T-cell (primary cell): Measurements from ENCODE around the gene PCBP2. TPM values are rescaled to one million over a fixed set of nuclear protein-coding genes. Genes with fewer than 3 reads are reported as not detected.

Experiments
- ATAC-seq, 4 experiments: fragments of 200-7000 bp in 3 of 4; fragments of 150-1000 bp in 1 of 4; cut with Tn5 transposase; replicated peaks in 1 of 4; 1 replicate in 3 of 4; 2 replicates in 1 of 4; pipeline ENCODE4 v1.10.0; 2021; ENCODE audit warnings: moderate library complexity in 3 of 4, mild to moderate bottlenecking in 2 of 4, moderate number of reproducible peaks in 1 of 4
- CTCF ChIA-PET, 2 donors: fragments of 300-600 bp; sonication (Branson Sonifier 250); formaldehyde crosslinking; loops; one replicate each; lab custom pipeline; 2022; ENCODE audit warnings: antibody characterized with exemption in 2 of 2; lab: Charles Lee
- POLR2A ChIA-PET, 2 donors: fragments of 300-600 bp; sonication (Branson Sonifier 250); formaldehyde crosslinking; loops; one replicate each; lab custom pipeline; 2022; ENCODE audit warnings: antibody characterized with exemption in 2 of 2; lab: Charles Lee
- DNase-seq, 35 experiments: peaks; one replicate each; pipeline versions ENCODE4 v3.0.0 to v3.0.0-alpha.2; 2013 to 2023
- H3K27ac ChIP-seq: one replicate; pipeline ENCODE4 v1.5.1; 2013; ENCODE audit warnings: low read length
- H3K27me3 ChIP-seq, 2 experiments: replicated peaks in 1 of 2; 1 replicate in 1 of 2; 2 replicates in 1 of 2; pipeline versions ENCODE4 v1.6.1 to v1.7.0; 2013; ENCODE audit warnings: low read length in 1 of 2, mixed read lengths in 1 of 2; ENCODE audit not compliant: control insufficient read depth in 2 of 2, insufficient read depth in 2 of 2; ENCODE audit errors: extremely low read depth in 1 of 2
- H3K36me3 ChIP-seq, 2 donors: 1 replicate in 1 of 2; 2 replicates in 1 of 2; pipeline versions ENCODE4 v1.6.1 to v1.7.0; 2013; ENCODE audit warnings: low read length in 1 of 2; ENCODE audit not compliant: control insufficient read depth in 2 of 2, insufficient read depth in 1 of 2; ENCODE audit errors: extremely low read depth in 1 of 2
- H3K4me1 ChIP-seq, 2 experiments: 1 replicate in 1 of 2; 2 replicates in 1 of 2; pipeline versions ENCODE4 v1.6.1 to v1.7.0; 2013; ENCODE audit warnings: low read length in 2 of 2, mixed read lengths in 1 of 2; ENCODE audit not compliant: insufficient read depth in 2 of 2, control insufficient read depth in 1 of 2; ENCODE audit errors: extremely low read depth in 1 of 2
- H3K4me3 ChIP-seq, 2 donors: 1 replicate in 1 of 2; 2 replicates in 1 of 2; pipeline versions ENCODE4 v1.5.1 to v1.7.0; 2013; ENCODE audit warnings: mild to moderate bottlenecking in 2 of 2, low read length in 1 of 2, moderate library complexity in 1 of 2; ENCODE audit not compliant: control insufficient read depth in 1 of 2; ENCODE audit errors: extremely low read depth in 1 of 2
- H3K9me3 ChIP-seq: 2 replicates; pipeline ENCODE4 v1.7.0; 2013
- H3K27ac Mint-ChIP-seq, 2 donors: one replicate each; pipeline ENCODE4 v1.8.0; 2020 to 2021; ENCODE audit warnings: mild to moderate bottlenecking in 2 of 2, mixed read lengths in 2 of 2
- H3K27me3 Mint-ChIP-seq, 2 donors: one replicate each; pipeline ENCODE4 v1.8.0; 2021 to 2022; ENCODE audit warnings: mixed read lengths in 2 of 2
- H3K36me3 Mint-ChIP-seq: one replicate; pipeline ENCODE4 v1.8.0; 2021; ENCODE audit warnings: mixed read lengths
- H3K4me1 Mint-ChIP-seq, 3 donors: one replicate each; pipeline ENCODE4 v1.8.0; 2020 to 2022; ENCODE audit warnings: mixed read lengths in 3 of 3, mild to moderate bottlenecking in 1 of 3
- H3K4me3 Mint-ChIP-seq, 3 donors: one replicate each; pipeline ENCODE4 v1.8.0; 2020 to 2022; ENCODE audit warnings: mild to moderate bottlenecking in 3 of 3, mixed read lengths in 3 of 3, moderate library complexity in 3 of 3
- H3K9me3 Mint-ChIP-seq, 3 donors: one replicate each; pipeline ENCODE4 v1.8.0; 2020 to 2022; ENCODE audit warnings: mixed read lengths in 3 of 3
- WGBS: methylation state at CpG from one replicate; pipeline ENCODE4 v1.1.5; 2013; ENCODE audit warnings: missing lambda C conversion rate; ENCODE audit not compliant: insufficient coverage; 5-methylcytosine and 5-hydroxymethylcytosine counted together
- total RNA-seq, 35 experiments: library from RNA in 6 of 35; stranded (reverse) in 6 of 35; fragments of 120-200 nt in 1 of 35; gene quantifications; one replicate each; pipeline versions ENCODE4 v1.2.1 to v1.2.4 and lab custom pipeline; 2013 to 2026

The PCBP2 gene
- total RNA-seq, 5 donors from 2014 or later (not counting 1 experiment from before 2014, with no cell fraction given), result 707 to 1,066 (median 764) TPM

- H3K4me3 Mint-ChIP-seq, result no peak overlapping the region
- H3K4me1 ChIP-seq, result peaks cover 0 to 3% of the 10 kb centered on the region in 2 experiments
- ChIA-PET CTCF (interaction anchor here (0.6 to 1.4 kb wide), 7 partner anchors 8 to 44 kb away, joined by 3 to 8 read pairs (median 5); no protein-coding TSS in a partner anchor), POLR2A (interaction anchor here (0.5 to 1.2 kb wide), 3 partner anchors 9 to 194 kb away, joined by 3 read pairs; no protein-coding TSS in a partner anchor)
- no peaks in the 10 kb centered on the region for H3K27me3 ChIP-seq
- H3K27me3 Mint-ChIP-seq, result no peaks in the 10 kb centered on the region
- peaks cover 26 to 99% of the 10 kb centered on the region in 2 donors for H3K36me3 ChIP-seq
- H3K9me3 Mint-ChIP-seq, result no peaks in the 10 kb centered on the region
- H3K4me1 Mint-ChIP-seq, result peaks cover 39 to 49% (median 40%) of the 10 kb centered on the region in 3 donors
- DNase-seq (no peak), ATAC-seq (no peak)
- WGBS, result 90% methylated on average over 2 of the region's 11 CpGs
- no peak overlapping the region for H3K27ac ChIP-seq
- H3K4me3 ChIP-seq, result no peak overlapping the region
- H3K36me3 Mint-ChIP-seq, result peaks cover 66% of the 10 kb centered on the region
- H3K9me3 ChIP-seq, result no peaks in the 10 kb centered on the region
- peak overlapping the region in 1 of 2 donors; percentile 61 for H3K27ac Mint-ChIP-seq
Observed at GRCh38 chr12:53464685-53465418, 12.9 kb downstream of the PCBP2 start.

GRCh38 chr12:53465679-53466078 is 13.8 kb downstream of the PCBP2 start:
- no peak for DNase-seq
- no peak overlapping the region for H3K4me3 Mint-ChIP-seq
- H3K4me1 Mint-ChIP-seq, result peaks cover 32 to 42% (median 34%) of the 10 kb centered on the region in 3 donors
- peak overlapping the region in 1 of 2 donors; percentile 34 for H3K27ac Mint-ChIP-seq
- Histone ChIP-seq H3K4me3 (no peak overlapping the region), H3K36me3 (peaks cover 30 to 99% of the 10 kb centered on the region in 2 donors), H3K9me3 (no peaks in the 10 kb centered on the region), H3K4me1 (peaks cover 0 to 10% of the 10 kb centered on the region in 2 experiments), H3K27ac (no peak overlapping the region), H3K27me3 (no peaks in the 10 kb centered on the region)
- ChIA-PET CTCF (interaction anchor here (0.6 to 1.0 kb wide), 2 partner anchors 26 to 43 kb away, joined by 3 to 5 read pairs; no protein-coding TSS in a partner anchor), POLR2A (interaction anchor here (0.5 to 1.2 kb wide), 2 partner anchors 10 to 13 kb away, joined by 3 read pairs; no protein-coding TSS in a partner anchor)
- ATAC-seq, result no peak
- no peaks in the 10 kb centered on the region for H3K27me3 Mint-ChIP-seq
- 100% methylated on average over 1 of the region's 2 CpGs for WGBS
- H3K36me3 Mint-ChIP-seq, result peaks cover 61% of the 10 kb centered on the region
- no peaks in the 10 kb centered on the region for H3K9me3 Mint-ChIP-seq

- CTCF ChIA-PET, result no interaction called here
- H3K9me3 ChIP-seq, result no peaks in the 10 kb centered on the region
Observed at GRCh38 chr12:53466640-53467039, 14.7 kb downstream of the PCBP2 start.

GRCh38 chr12:53467082-53467481 is 15.2 kb downstream of the PCBP2 start:
- peaks cover 63% of the 10 kb centered on the region for H3K36me3 Mint-ChIP-seq
- Histone ChIP-seq H3K27me3 (no peaks in the 10 kb centered on the region), H3K9me3 (no peaks in the 10 kb centered on the region), H3K36me3 (peaks cover 30 to 98% of the 10 kb centered on the region in 2 donors), H3K4me1 (peaks cover 0 to 10% of the 10 kb centered on the region in 2 experiments), H3K4me3 (no peak overlapping the region), H3K27ac (no peak overlapping the region)
- CTCF ChIA-PET, result no interaction called here
- ATAC-seq (no peak), DNase-seq (no peak)
- peaks cover 36 to 47% (median 37%) of the 10 kb centered on the region in 3 donors for H3K4me1 Mint-ChIP-seq
- no peak overlapping the region for H3K4me3 Mint-ChIP-seq
- POLR2A ChIA-PET, result no interaction called here
- WGBS, result 100% methylated on average over 3 of the region's 5 CpGs
- no peak overlapping the region for H3K27ac Mint-ChIP-seq
- no peaks in the 10 kb centered on the region for H3K27me3 Mint-ChIP-seq
- H3K9me3 Mint-ChIP-seq, result no peaks in the 10 kb centered on the region

More at GRCh38 chr12:53466640-53467039, 14.7 kb downstream of the PCBP2 start:
- DNase-seq (no peak), ATAC-seq (no peak)
- H3K4me1 Mint-ChIP-seq, result peaks cover 32 to 43% (median 33%) of the 10 kb centered on the region in 3 donors
- H3K9me3 Mint-ChIP-seq, result no peaks in the 10 kb centered on the region
- WGBS, result 93% methylated on average over 3 of the region's 4 CpGs
- H3K4me1 ChIP-seq, result peaks cover 0 to 10% of the 10 kb centered on the region in 2 experiments
- H3K27me3 Mint-ChIP-seq, result no peaks in the 10 kb centered on the region
- no peak overlapping the region for H3K27ac ChIP-seq
- H3K36me3 Mint-ChIP-seq, result peaks cover 60% of the 10 kb centered on the region
- H3K4me3 ChIP-seq, result no peak overlapping the region
- H3K27ac Mint-ChIP-seq, result peak overlapping the region in 1 of 2 donors; percentile 21
- H3K36me3 ChIP-seq, result peaks cover 30 to 98% of the 10 kb centered on the region in 2 donors
- H3K27me3 ChIP-seq, result no peaks in the 10 kb centered on the region
- no peak overlapping the region for H3K4me3 Mint-ChIP-seq
- POLR2A ChIA-PET, result no interaction called here

- H3K36me3 Mint-ChIP-seq, result peaks cover 61% of the 10 kb centered on the region
- POLR2A ChIA-PET, result interaction anchor here in 1 of 2 donors (0.6 to 0.7 kb wide), 2 partner anchors 9 to 29 kb away, joined by 3 read pairs; no protein-coding TSS in a partner anchor
- ATAC-seq, result no peak
Observed at GRCh38 chr12:53467880-53468279, 16.0 kb downstream of the PCBP2 start.

GRCh38 chr12:53468282-53468681 is 16.4 kb downstream of the PCBP2 start:
- Histone ChIP-seq H3K9me3 (no peaks in the 10 kb centered on the region), H3K4me3 (no peak overlapping the region), H3K4me1 (peaks cover 0 to 10% of the 10 kb centered on the region in 2 experiments), H3K27me3 (no peaks in the 10 kb centered on the region), H3K36me3 (peaks cover 30 to 97% of the 10 kb centered on the region in 2 donors), H3K27ac (no peak overlapping the region)
- H3K4me3 Mint-ChIP-seq, result no peak overlapping the region
- no peaks in the 10 kb centered on the region for H3K27me3 Mint-ChIP-seq
- CTCF ChIA-PET, result interaction anchor here in 1 of 2 donors (1.0 kb wide), 1 partner anchor 32 kb away, joined by 3 read pairs; the partner anchor contains the start of gene TARBP2
- peaks cover 58% of the 10 kb centered on the region for H3K36me3 Mint-ChIP-seq
- POLR2A ChIA-PET, result interaction anchor here in 1 of 2 donors (0.6 to 0.7 kb wide), 2 partner anchors 10 to 30 kb away, joined by 3 read pairs; no protein-coding TSS in a partner anchor
- no peak for ATAC-seq
- H3K4me1 Mint-ChIP-seq, result peaks cover 37 to 45% (median 44%) of the 10 kb centered on the region in 3 donors
- no peak overlapping the region for H3K27ac Mint-ChIP-seq
- H3K9me3 Mint-ChIP-seq, result no peaks in the 10 kb centered on the region
- no peak for DNase-seq
- no CpG with 5 or more reads among the region's 1 CpG for WGBS

More at GRCh38 chr12:53467880-53468279, 16.0 kb downstream of the PCBP2 start:
- Histone ChIP-seq H3K27ac (no peak overlapping the region), H3K4me3 (no peak overlapping the region), H3K36me3 (peaks cover 30 to 98% of the 10 kb centered on the region in 2 donors), H3K9me3 (no peaks in the 10 kb centered on the region), H3K27me3 (no peaks in the 10 kb centered on the region), H3K4me1 (peaks cover 0 to 10% of the 10 kb centered on the region in 2 experiments)
- 100% methylated on average over 1 of the region's 2 CpGs for WGBS
- H3K27me3 Mint-ChIP-seq, result no peaks in the 10 kb centered on the region
- no peak for DNase-seq
- peak overlapping the region in 1 of 2 donors; percentile 34 for H3K27ac Mint-ChIP-seq
- peaks cover 38 to 49% (median 45%) of the 10 kb centered on the region in 3 donors for H3K4me1 Mint-ChIP-seq
- CTCF ChIA-PET, result interaction anchor here in 1 of 2 donors (1.0 kb wide), 1 partner anchor 33 kb away, joined by 3 read pairs; the partner anchor contains the start of gene TARBP2
- H3K9me3 Mint-ChIP-seq, result no peaks in the 10 kb centered on the region
- no peak overlapping the region for H3K4me3 Mint-ChIP-seq
